T-cell (primary cell): ENCODE data around the gene SLC22A8. TPM values are rescaled to one million over a fixed set of nuclear protein-coding genes. Genes with fewer than 3 reads are reported as not detected.

ENCODE experiments used
- ATAC-seq, 4 experiments: fragments of 200-7000 bp in 3 of 4; fragments of 150-1000 bp in 1 of 4; cut with Tn5 transposase; replicated peaks in 1 of 4; 1 replicate in 3 of 4; 2 replicates in 1 of 4; pipeline ENCODE4 v1.10.0; 2021; ENCODE audit warnings: moderate library complexity in 3 of 4, mild to moderate bottlenecking in 2 of 4, moderate number of reproducible peaks in 1 of 4
- CTCF ChIA-PET, 2 donors: fragments of 300-600 bp; sonication (Branson Sonifier 250); formaldehyde crosslinking; loops; one replicate each; lab custom pipeline; 2022; ENCODE audit warnings: antibody characterized with exemption in 2 of 2; lab: Charles Lee
- POLR2A ChIA-PET, 2 donors: fragments of 300-600 bp; sonication (Branson Sonifier 250); formaldehyde crosslinking; loops; one replicate each; lab custom pipeline; 2022; ENCODE audit warnings: antibody characterized with exemption in 2 of 2; lab: Charles Lee
- DNase-seq, 35 experiments: peaks; one replicate each; pipeline versions ENCODE4 v3.0.0 to v3.0.0-alpha.2; 2013 to 2023
- H3K27ac ChIP-seq: one replicate; pipeline ENCODE4 v1.5.1; 2013; ENCODE audit warnings: low read length
- H3K27me3 ChIP-seq, 2 experiments: replicated peaks in 1 of 2; 1 replicate in 1 of 2; 2 replicates in 1 of 2; pipeline versions ENCODE4 v1.6.1 to v1.7.0; 2013; ENCODE audit warnings: low read length in 1 of 2, mixed read lengths in 1 of 2; ENCODE audit not compliant: control insufficient read depth in 2 of 2, insufficient read depth in 2 of 2; ENCODE audit errors: extremely low read depth in 1 of 2
- H3K36me3 ChIP-seq, 2 donors: 1 replicate in 1 of 2; 2 replicates in 1 of 2; pipeline versions ENCODE4 v1.6.1 to v1.7.0; 2013; ENCODE audit warnings: low read length in 1 of 2; ENCODE audit not compliant: control insufficient read depth in 2 of 2, insufficient read depth in 1 of 2; ENCODE audit errors: extremely low read depth in 1 of 2
- H3K4me1 ChIP-seq, 2 experiments: 1 replicate in 1 of 2; 2 replicates in 1 of 2; pipeline versions ENCODE4 v1.6.1 to v1.7.0; 2013; ENCODE audit warnings: low read length in 2 of 2, mixed read lengths in 1 of 2; ENCODE audit not compliant: insufficient read depth in 2 of 2, control insufficient read depth in 1 of 2; ENCODE audit errors: extremely low read depth in 1 of 2
- H3K4me3 ChIP-seq, 2 donors: 1 replicate in 1 of 2; 2 replicates in 1 of 2; pipeline versions ENCODE4 v1.5.1 to v1.7.0; 2013; ENCODE audit warnings: mild to moderate bottlenecking in 2 of 2, low read length in 1 of 2, moderate library complexity in 1 of 2; ENCODE audit not compliant: control insufficient read depth in 1 of 2; ENCODE audit errors: extremely low read depth in 1 of 2
- H3K9me3 ChIP-seq: 2 replicates; pipeline ENCODE4 v1.7.0; 2013
- H3K27ac Mint-ChIP-seq, 2 donors: one replicate each; pipeline ENCODE4 v1.8.0; 2020 to 2021; ENCODE audit warnings: mild to moderate bottlenecking in 2 of 2, mixed read lengths in 2 of 2
- H3K27me3 Mint-ChIP-seq, 2 donors: one replicate each; pipeline ENCODE4 v1.8.0; 2021 to 2022; ENCODE audit warnings: mixed read lengths in 2 of 2
- H3K36me3 Mint-ChIP-seq: one replicate; pipeline ENCODE4 v1.8.0; 2021; ENCODE audit warnings: mixed read lengths
- H3K4me1 Mint-ChIP-seq, 3 donors: one replicate each; pipeline ENCODE4 v1.8.0; 2020 to 2022; ENCODE audit warnings: mixed read lengths in 3 of 3, mild to moderate bottlenecking in 1 of 3
- H3K4me3 Mint-ChIP-seq, 3 donors: one replicate each; pipeline ENCODE4 v1.8.0; 2020 to 2022; ENCODE audit warnings: mild to moderate bottlenecking in 3 of 3, mixed read lengths in 3 of 3, moderate library complexity in 3 of 3
- H3K9me3 Mint-ChIP-seq, 3 donors: one replicate each; pipeline ENCODE4 v1.8.0; 2020 to 2022; ENCODE audit warnings: mixed read lengths in 3 of 3
- WGBS: methylation state at CpG from one replicate; pipeline ENCODE4 v1.1.5; 2013; ENCODE audit warnings: missing lambda C conversion rate; ENCODE audit not compliant: insufficient coverage; 5-methylcytosine and 5-hydroxymethylcytosine counted together
- total RNA-seq, 35 experiments: library from RNA in 6 of 35; stranded (reverse) in 6 of 35; fragments of 120-200 nt in 1 of 35; gene quantifications; one replicate each; pipeline versions ENCODE4 v1.2.1 to v1.2.4 and lab custom pipeline; 2013 to 2026

SLC22A8 gene
- total RNA-seq, 5 donors from 2014 or later (not counting 1 experiment from before 2014, with no cell fraction given): not detected

DNA sequence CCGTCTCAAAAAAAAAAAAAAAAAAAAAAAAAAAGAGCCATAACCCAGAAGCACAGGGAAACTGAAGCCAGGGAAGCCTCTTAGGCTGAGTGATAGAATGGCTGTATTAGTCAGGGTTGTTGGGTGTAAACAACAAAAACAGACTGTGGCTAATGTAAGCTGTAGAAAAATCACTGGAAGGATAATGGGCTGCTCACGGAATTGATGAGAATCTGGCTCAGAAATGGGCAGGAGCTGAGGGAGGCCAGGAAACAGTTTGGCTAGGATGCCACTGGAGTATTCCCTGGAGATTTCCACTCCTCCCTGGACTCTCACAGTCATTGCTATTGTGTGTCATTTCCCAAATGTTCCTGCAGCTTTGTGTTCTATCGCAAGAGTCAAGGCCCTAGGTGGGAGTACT, 53.2 kb downstream of the SLC22A8 start:
- ChIA-PET POLR2A (no interaction called here), CTCF (no interaction called here)
- Histone ChIP-seq H3K4me3 (no peak overlapping the region), H3K9me3 (no peaks in the 10 kb centered on the region), H3K36me3 (no peaks in the 10 kb centered on the region), H3K27me3 (peaks cover 0 to 6% of the 10 kb centered on the region in 2 experiments), H3K27ac (no peak overlapping the region), H3K4me1 (no peaks in the 10 kb centered on the region)
- DNase-seq (no peak), ATAC-seq (no peak)
- 83% methylated on average over 1 of the region's 3 CpGs for WGBS
- no peak overlapping the region for H3K4me3 Mint-ChIP-seq
- no peaks in the 10 kb centered on the region for H3K9me3 Mint-ChIP-seq
- no peaks in the 10 kb centered on the region for H3K36me3 Mint-ChIP-seq
- H3K4me1 Mint-ChIP-seq: peaks cover 2 to 8% (median 5%) of the 10 kb centered on the region in 3 donors
- no peak overlapping the region for H3K27ac Mint-ChIP-seq
- peaks cover 26 to 27% of the 10 kb centered on the region in 2 donors for H3K27me3 Mint-ChIP-seq

GRCh38 chr11:62961017-62961570, 54.5 kb downstream of the SLC22A8 start:
- Mint-ChIP-seq H3K9me3 (no peaks in the 10 kb centered on the region), H3K4me1 (peaks cover 2 to 8% (median 5%) of the 10 kb centered on the region in 3 donors), H3K27ac (no peak overlapping the region), H3K27me3 (peaks cover 21 to 23% of the 10 kb centered on the region in 2 donors), H3K4me3 (no peak overlapping the region), H3K36me3 (no peaks in the 10 kb centered on the region)
- 84% methylated on average over 3 of the region's 4 CpGs for WGBS
- H3K36me3 ChIP-seq: no peaks in the 10 kb centered on the region
- DNase-seq: no peak
- CTCF ChIA-PET: interaction anchor here in 1 of 2 donors (0.6 kb wide), 2 partner anchors 9 to 60 kb away, joined by 3 read pairs; no protein-coding TSS in a partner anchor
- H3K9me3 ChIP-seq: no peaks in the 10 kb centered on the region
- POLR2A ChIA-PET: interaction anchor here in 1 of 2 donors (0.6 to 0.7 kb wide), 2 partner anchors 10 to 33 kb away, joined by 6 to 21 read pairs; no protein-coding TSS in a partner anchor
- no peaks in the 10 kb centered on the region for H3K4me1 ChIP-seq
- no peak overlapping the region for H3K4me3 ChIP-seq
- ATAC-seq: no peak
- no peak overlapping the region for H3K27ac ChIP-seq
- H3K27me3 ChIP-seq: peaks cover 0 to 6% of the 10 kb centered on the region in 2 experiments

- no peaks in the 10 kb centered on the region for H3K9me3 ChIP-seq
- CTCF ChIA-PET: no interaction called here
- H3K4me3 ChIP-seq: no peak overlapping the region
- H3K36me3 Mint-ChIP-seq: no peaks in the 10 kb centered on the region
- DNase-seq: no peak
- peaks cover 0 to 6% of the 10 kb centered on the region in 2 experiments for H3K27me3 ChIP-seq
- no peak overlapping the region for H3K4me3 Mint-ChIP-seq
- H3K4me1 ChIP-seq: no peaks in the 10 kb centered on the region
- H3K27ac ChIP-seq: no peak overlapping the region
- H3K36me3 ChIP-seq: no peaks in the 10 kb centered on the region
- POLR2A ChIA-PET: no interaction called here
- no peak overlapping the region for H3K27ac Mint-ChIP-seq
- WGBS: 50% methylated on average over 1 of the region's 1 CpG
- ATAC-seq: no peak
- peaks cover 18 to 19% of the 10 kb centered on the region in 2 donors for H3K27me3 Mint-ChIP-seq
- H3K9me3 Mint-ChIP-seq: no peaks in the 10 kb centered on the region
- H3K4me1 Mint-ChIP-seq: peaks cover 2 to 8% (median 5%) of the 10 kb centered on the region in 3 donors
Measured at GRCh38 chr11:62959422-62959980, 56.1 kb downstream of the SLC22A8 start.

DNA sequence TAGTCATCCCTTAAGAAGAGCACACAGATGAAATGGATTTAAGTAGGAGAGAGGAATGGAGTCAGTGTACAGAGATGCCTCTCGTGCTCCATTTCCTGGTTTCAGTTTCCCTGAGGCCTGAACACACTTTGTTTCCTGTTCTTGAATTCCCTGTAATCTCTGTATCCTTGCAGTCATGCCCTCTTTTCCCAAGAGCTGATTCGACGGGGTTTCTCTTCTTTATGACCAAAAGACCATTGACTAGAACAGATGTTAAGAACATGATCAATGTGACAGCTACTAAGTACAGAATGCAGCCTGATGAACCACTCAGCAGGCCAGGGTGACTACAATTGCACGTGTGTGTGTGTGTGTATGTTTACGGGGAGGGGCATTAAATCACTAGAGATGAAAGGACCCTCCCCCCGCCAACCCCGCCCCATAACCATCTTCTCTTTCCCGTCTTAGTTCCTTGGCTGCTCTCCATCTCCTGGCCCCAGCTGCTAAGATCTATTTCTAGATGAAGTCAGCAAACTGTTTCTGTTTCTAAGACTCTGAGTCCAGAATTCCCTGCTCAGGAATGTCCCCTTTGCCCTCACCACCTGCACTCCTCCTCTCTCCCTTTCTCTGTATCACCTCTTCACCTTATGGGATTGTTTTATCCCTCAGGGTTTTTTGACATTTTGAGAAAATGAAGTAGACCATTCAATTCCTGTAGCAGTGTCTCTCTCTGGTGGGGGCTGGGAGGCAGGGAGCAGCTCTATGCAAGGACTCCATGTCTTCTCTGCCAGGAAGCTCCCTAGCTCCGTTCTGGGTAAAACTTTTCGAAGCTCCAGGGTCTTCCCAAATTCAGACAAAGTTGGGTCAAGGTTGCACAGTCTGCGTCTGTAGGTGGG, 56.9 kb downstream of the SLC22A8 start:
- Histone ChIP-seq H3K4me3 (no peak overlapping the region), H3K27me3 (peaks cover 0 to 6% of the 10 kb centered on the region in 2 experiments), H3K27ac (no peak overlapping the region), H3K36me3 (no peaks in the 10 kb centered on the region), H3K9me3 (no peaks in the 10 kb centered on the region), H3K4me1 (no peaks in the 10 kb centered on the region)
- Mint-ChIP-seq H3K4me3 (no peak overlapping the region), H3K4me1 (peaks cover 2 to 8% (median 5%) of the 10 kb centered on the region in 3 donors), H3K9me3 (no peaks in the 10 kb centered on the region), H3K27me3 (peaks cover 22 to 24% of the 10 kb centered on the region in 2 donors), H3K27ac (no peak overlapping the region), H3K36me3 (no peaks in the 10 kb centered on the region)
- 55% methylated on average over 9 of the region's 11 CpGs for WGBS
- CTCF ChIA-PET: no interaction called here
- POLR2A ChIA-PET: no interaction called here
- DNase-seq (no peak), ATAC-seq (no peak)

GRCh38 chr11:62957147-62957546, 58.5 kb downstream of the SLC22A8 start:
- Mint-ChIP-seq H3K27ac (no peak overlapping the region), H3K27me3 (peaks cover 24 to 30% of the 10 kb centered on the region in 2 donors), H3K36me3 (no peaks in the 10 kb centered on the region), H3K4me3 (no peak overlapping the region), H3K9me3 (no peaks in the 10 kb centered on the region), H3K4me1 (peaks cover 2 to 8% (median 5%) of the 10 kb centered on the region in 3 donors)
- WGBS: 40% methylated on average over 1 of the region's 2 CpGs
- ChIA-PET POLR2A (no interaction called here), CTCF (no interaction called here)
- DNase-seq (no peak), ATAC-seq (no peak)
- Histone ChIP-seq H3K4me1 (no peaks in the 10 kb centered on the region), H3K27me3 (peaks cover 0 to 6% of the 10 kb centered on the region in 2 experiments), H3K9me3 (no peaks in the 10 kb centered on the region), H3K4me3 (no peak overlapping the region), H3K36me3 (no peaks in the 10 kb centered on the region), H3K27ac (no peak overlapping the region)

- Mint-ChIP-seq H3K9me3 (no peaks in the 10 kb centered on the region), H3K4me3 (no peak overlapping the region), H3K36me3 (no peaks in the 10 kb centered on the region), H3K4me1 (peaks cover 2 to 8% (median 5%) of the 10 kb centered on the region in 3 donors), H3K27me3 (peaks cover 28 to 42% of the 10 kb centered on the region in 2 donors), H3K27ac (no peak overlapping the region)
- Histone ChIP-seq H3K27me3 (peaks cover 0 to 13% of the 10 kb centered on the region in 2 experiments), H3K36me3 (no peaks in the 10 kb centered on the region), H3K4me1 (no peaks in the 10 kb centered on the region), H3K4me3 (no peak overlapping the region), H3K27ac (no peak overlapping the region), H3K9me3 (no peaks in the 10 kb centered on the region)
- POLR2A ChIA-PET: no interaction called here
- 63% methylated on average over 3 of the region's 5 CpGs for WGBS
- CTCF ChIA-PET: no interaction called here
- DNase-seq (no peak), ATAC-seq (no peak)
Measured at GRCh38 chr11:62954478-62954877, 61.2 kb downstream of the SLC22A8 start.
